Body of pancreas (tissue), 4 donors: Measurements from ENCODE around the gene TTLL10.

Experiments used
- CTCF ChIP-seq, 7 experiments: fragments of 450-650 bp in 4 of 7; fragments of 200-600 bp in 3 of 7; sonication (generic) in 3 of 7; IDR thresholded peaks; one replicate each; pipeline ENCODE4 v1.5.1; 2016 to 2019; ENCODE audit warnings: antibody characterized with exemption in 7 of 7
- POLR2A ChIP-seq, 3 donors: fragments of 450-650 bp; IDR thresholded peaks; one replicate each; pipeline ENCODE4 v1.6.1; 2016; ENCODE audit warnings: antibody characterized with exemption in 3 of 3, mild to moderate bottlenecking in 2 of 3

GRCh38 chr1:1234180-1234808 lies 60.6 kb downstream of the TTLL10 start:
- TF ChIP-seq CTCF (IDR thresholded peaks at IDR 0.05) (no peak), POLR2A (IDR thresholded peaks at IDR 0.05) (no peak)
